IMR-90 (cell line): Measurements from ENCODE around the gene EHBP1L1. TPM values are rescaled to one million over a fixed set of nuclear protein-coding genes. Genes with fewer than 3 reads are reported as not detected.

Source experiments
- ATAC-seq: fragments of 200-7000 bp; cut with Tn5 transposase; 2 replicates; pipeline ENCODE4 v1.9.1; 2020; ENCODE audit warnings: low read depth, mild to moderate bottlenecking, moderate library complexity
- BruUV-seq: library from RNA; stranded (reverse); fragments of 400-500 nt; replicated peaks from 2 replicates; lab custom pipeline; 2021; lab: Mats Ljungman, UMichigan
- CTCF ChIA-PET: fragments of 300-600 bp; formaldehyde crosslinking; extraction: SDS; loops from one replicate; lab custom pipeline; 2021; ENCODE audit warnings: antibody characterized with exemption; lab: Yijun Ruan, JAX
- POLR2A ChIA-PET: fragments of 300-600 bp; sonication (Branson Sonifier 250); formaldehyde crosslinking; loops from one replicate; lab custom pipeline; 2022; ENCODE audit warnings: antibody characterized with exemption; ENCODE audit not compliant: unreplicated experiment; lab: Charles Lee
- DNase-seq: peaks from one replicate; pipeline ENCODE4 v3.0.0; 2013
- H2AFZ ChIP-seq: replicated peaks from 2 replicates; pipeline ENCODE3; 2013; ENCODE audit warnings: low read length, mild to moderate bottlenecking; ENCODE audit not compliant: poor library complexity
- H2AK5ac ChIP-seq: 2 replicates; pipeline ENCODE4 v1.6.1; 2013; ENCODE audit warnings: low read depth, low read length, inconsistent platforms
- H2AK9ac ChIP-seq: replicated peaks from 2 replicates; pipeline ENCODE3; 2013; ENCODE audit warnings: mild to moderate bottlenecking, low read depth, low read length, moderate library complexity; ENCODE audit not compliant: poor library complexity
- H2BK120ac ChIP-seq: 2 replicates; pipeline ENCODE4 v1.6.1; 2013; ENCODE audit warnings: low read depth, low read length, inconsistent platforms
- H2BK15ac ChIP-seq: 3 replicates; pipeline ENCODE4 v1.6.1; 2013; ENCODE audit warnings: low read depth, low read length, inconsistent platforms
- H2BK20ac ChIP-seq: 2 replicates; pipeline ENCODE4 v1.6.1; 2013; ENCODE audit warnings: low read depth, mild to moderate bottlenecking, inconsistent platforms, low read length, moderate library complexity
- H2BK5ac ChIP-seq: 2 replicates; pipeline ENCODE4 v1.6.1; 2013; ENCODE audit warnings: mild to moderate bottlenecking, low read depth, low read length, inconsistent platforms; ENCODE audit not compliant: poor library complexity, severe bottlenecking
- H3K14ac ChIP-seq: replicated peaks from 2 replicates; pipeline ENCODE4 v1.6.1; 2013; ENCODE audit warnings: low read depth, low read length, inconsistent platforms
- H3K18ac ChIP-seq: 2 replicates; pipeline ENCODE4 v1.6.1; 2013; ENCODE audit warnings: low read depth, low read length, control low read depth
- H3K23ac ChIP-seq: 2 replicates; pipeline ENCODE4 v1.6.1; 2013; ENCODE audit warnings: low read depth, low read length, inconsistent platforms
- H3K27ac ChIP-seq: 2 replicates; pipeline ENCODE4 v1.5.1; 2013; ENCODE audit warnings: mild to moderate bottlenecking, control low read depth, low read length; ENCODE audit not compliant: insufficient read depth
- H3K27me3 ChIP-seq: 2 replicates; pipeline ENCODE4 v1.6.1; 2013; ENCODE audit warnings: low read length; ENCODE audit not compliant: control insufficient read depth, insufficient read depth
- H3K36me3 ChIP-seq: 2 replicates; pipeline ENCODE4 v1.6.1; 2013; ENCODE audit warnings: low read length, mixed read lengths; ENCODE audit not compliant: control insufficient read depth, insufficient read depth
- H3K4ac ChIP-seq: 2 replicates; pipeline ENCODE4 v1.6.1; 2013; ENCODE audit warnings: low read depth, low read length, inconsistent platforms
- H3K4me1 ChIP-seq: 2 replicates; pipeline ENCODE4 v1.6.1; 2013; ENCODE audit warnings: low read length, mixed read lengths; ENCODE audit not compliant: control insufficient read depth, insufficient read depth
- H3K4me2 ChIP-seq: 2 replicates; pipeline ENCODE4 v1.6.1; 2013; ENCODE audit warnings: low read depth, mild to moderate bottlenecking, control low read depth, low read length, moderate library complexity
- H3K4me3 ChIP-seq: 2 replicates; pipeline ENCODE4 v1.5.1; 2013; ENCODE audit warnings: low read depth, mild to moderate bottlenecking, control low read depth, low read length, moderate library complexity; ENCODE audit not compliant: insufficient read depth
- H3K56ac ChIP-seq: 2 replicates; pipeline ENCODE4 v1.6.1; 2013; ENCODE audit warnings: low read length, inconsistent platforms; ENCODE audit not compliant: insufficient read depth; ENCODE audit errors: extremely low read depth
- H3K79me1 ChIP-seq, 2 experiments: 2 replicates each; pipeline ENCODE4 v1.6.1; 2013; ENCODE audit warnings: low read length in 2 of 2, inconsistent platforms in 1 of 2, low read depth in 1 of 2
- H3K9ac ChIP-seq: 2 replicates; pipeline ENCODE4 v1.6.1; 2013; ENCODE audit warnings: low read depth, low read length, control low read depth
- H3K9me1 ChIP-seq: 2 replicates; pipeline ENCODE4 v1.6.1; 2013; ENCODE audit warnings: low read length, inconsistent platforms; ENCODE audit not compliant: insufficient read depth
- H3K9me3 ChIP-seq: 2 replicates; pipeline ENCODE4 v1.6.1; 2013; ENCODE audit warnings: low read length; ENCODE audit not compliant: control insufficient read depth, insufficient read depth
- H4K20me1 ChIP-seq: 2 replicates; pipeline ENCODE4 v1.6.1; 2013; ENCODE audit warnings: low read length, inconsistent platforms; ENCODE audit not compliant: insufficient read depth
- H4K5ac ChIP-seq: 2 replicates; pipeline ENCODE4 v1.6.1; 2013; ENCODE audit warnings: mild to moderate bottlenecking, low read depth, low read length, control low read depth
- H4K8ac ChIP-seq, 2 experiments: 2 replicates each; pipeline ENCODE4 v1.6.1; 2013; ENCODE audit warnings: low read depth in 2 of 2, low read length in 2 of 2, control low read depth in 1 of 2, inconsistent platforms in 1 of 2
- H4K91ac ChIP-seq: 2 replicates; pipeline ENCODE4 v1.6.1; 2013; ENCODE audit warnings: low read depth, low read length, inconsistent platforms; ENCODE audit not compliant: insufficient read depth
- BHLHE40 ChIP-seq: fragments of 150-350 bp; IDR thresholded peaks from 2 replicates; pipeline ENCODE4 v1.6.1; 2016; ENCODE audit warnings: mild to moderate bottlenecking, low read depth, low read length
- CEBPB ChIP-seq: IDR thresholded peaks from 2 replicates; pipeline ENCODE4 v1.6.1; 2012; ENCODE audit warnings: low read depth, low read length, improper control_type of control experiment
- CHD1 ChIP-seq: IDR thresholded peaks from 2 replicates; pipeline ENCODE4 v1.6.1; 2012; ENCODE audit warnings: low read depth, low read length, improper control_type of control experiment
- CTCF ChIP-seq: conservative IDR thresholded peaks from 2 replicates; pipeline ENCODE4 v1.5.1; 2012; ENCODE audit warnings: mild to moderate bottlenecking, low read depth, low read length, improper control_type of control experiment
- ELK1 ChIP-seq: fragments of 150-350 bp; IDR thresholded peaks from 2 replicates; pipeline ENCODE4 v1.6.1; 2016; ENCODE audit warnings: low read depth, mild to moderate bottlenecking, low read length, moderate library complexity, borderline replicate concordance
- FOS ChIP-seq: fragments of 150-350 bp; IDR thresholded peaks from 2 replicates; pipeline ENCODE4 v1.6.1; 2016; ENCODE audit warnings: low read depth, low read length
- MAFK ChIP-seq: IDR thresholded peaks from 2 replicates; pipeline ENCODE4 v1.6.1; 2012; ENCODE audit warnings: low read depth, low read length, improper control_type of control experiment
- MAZ ChIP-seq: IDR thresholded peaks from 2 replicates; pipeline ENCODE4 v1.6.1; 2012; ENCODE audit warnings: low read depth, mild to moderate bottlenecking, low read length, improper control_type of control experiment, moderate library complexity, borderline replicate concordance
- MXI1 ChIP-seq: IDR thresholded peaks from 2 replicates; pipeline ENCODE4 v1.6.1; 2012; ENCODE audit warnings: low read depth, mild to moderate bottlenecking, low read length, moderate library complexity, borderline replicate concordance
- NFE2L2 ChIP-seq: fragments of 150-350 bp; IDR thresholded peaks from 2 replicates; pipeline ENCODE4 v1.6.1; 2016; ENCODE audit warnings: low read depth, mild to moderate bottlenecking, low read length
- POLR2A ChIP-seq: IDR thresholded peaks from 2 replicates; pipeline ENCODE4 v1.6.1; 2012; ENCODE audit warnings: mild to moderate bottlenecking, low read depth, low read length
- RAD21 ChIP-seq: IDR thresholded peaks from 2 replicates; pipeline ENCODE4 v1.6.1; 2012; ENCODE audit warnings: low read length, improper control_type of control experiment
- RCOR1 ChIP-seq: IDR thresholded peaks from 2 replicates; pipeline ENCODE4 v1.6.1; 2012; ENCODE audit warnings: mild to moderate bottlenecking, low read length, improper control_type of control experiment; ENCODE audit not compliant: insufficient replicate concordance
- RFX5 ChIP-seq: IDR thresholded peaks from 2 replicates; pipeline ENCODE4 v1.8.0; 2012; ENCODE audit warnings: low read depth, mild to moderate bottlenecking, low read length, moderate library complexity
- SMC3 ChIP-seq: fragments of 150-350 bp; IDR thresholded peaks from 2 replicates; pipeline ENCODE4 v1.6.1; 2016; ENCODE audit warnings: low read depth, mild to moderate bottlenecking, antibody characterized with exemption, low read length, moderate library complexity
- USF2 ChIP-seq: fragments of 150-350 bp; IDR thresholded peaks from 2 replicates; pipeline ENCODE4 v1.6.1; 2017; ENCODE audit warnings: mild to moderate bottlenecking, antibody characterized with exemption, low read length, low read depth
- WGBS, 2 experiments: methylation state at CpG; one replicate each; pipeline versions ENCODE4 v1.1.5 to v1.1.7; 2013; ENCODE audit warnings: missing lambda C conversion rate in 2 of 2; ENCODE audit not compliant: insufficient read length in 1 of 2; ENCODE audit errors: extremely low coverage in 2 of 2; 5-methylcytosine and 5-hydroxymethylcytosine counted together
- dilution Hi-C: fragments of 300-500 bp; cut with HindIII; formaldehyde crosslinking; loops from one replicate; pipeline ENCODE4 v1.14.3; 2018; ENCODE audit warnings: low sequenced_read_pairs; ENCODE audit not compliant: unreplicated experiment
- in situ Hi-C: fragments of 300-500 bp; cut with MboI; formaldehyde crosslinking; loops from 3 replicates; pipeline ENCODE4 v1.14.3; 2019; ENCODE audit warnings: low sequenced_read_pairs, inconsistent platforms, mixed read lengths
- intact Hi-C: fragments of 100-400 bp; cut with micrococcal nuclease; formaldehyde crosslinking; loops from 2 replicates; pipeline ENCODE4 v1.10.0; 2022
- polyA plus RNA-seq, 3 experiments: library from polyadenylated mRNA; depleted of rRNA; stranded (reverse); fragments of >200 nt; gene quantifications; 2 replicates each; pipeline ENCODE4 v1.2.3, GENCODE V29; 2012; ENCODE audit warnings: low replicate concordance in 1 of 3
- total RNA-seq: library from RNA; depleted of rRNA; stranded (reverse); fragments of >200 nt; gene quantifications from 2 replicates; pipeline ENCODE4 v1.2.3, GENCODE V29; 2012

EHBP1L1 gene
- total and polyA plus RNA-seq, 2 of the 4 experiments (the other 2 are of a cell fraction), result 10.0 to 27.4 TPM

GRCh38 chr11:65542738-65543390 lies 33.0 kb upstream of the EHBP1L1 start:
- Histone ChIP-seq H3K27me3 (no peaks in the 10 kb centered on the region), H4K20me1 (peaks cover 4% of the 10 kb centered on the region; the same call in 1 of the 2 replicates), H2BK5ac (no peak overlapping the region), H2BK20ac (no peak overlapping the region), H3K14ac (no peak overlapping the region), H3K27ac (no peak overlapping the region), H3K4ac (no peak overlapping the region), H3K4me2 (no peak overlapping the region), H3K18ac (no peak overlapping the region), H3K9me3 (no peaks in the 10 kb centered on the region), H3K9me1 (no peaks in the 10 kb centered on the region; the same call in 1 of the 2 replicates), H3K4me1 (peaks cover 5% of the 10 kb centered on the region; the same call in 1 of the 2 replicates), H3K79me1 (peaks cover 3 to 4% of the 10 kb centered on the region in 2 experiments; a peak in 2 of 4 replicates), H3K23ac (no peak overlapping the region), H4K5ac (no peak overlapping the region), H3K4me3 (no peak overlapping the region), H2AK5ac (no peak overlapping the region), H4K8ac (no peak overlapping the region), H2AFZ (no peak overlapping the region), H2AK9ac (no peak overlapping the region), H3K9ac (no peak overlapping the region), H2BK15ac (no peak overlapping the region), H3K36me3 (peaks cover 38% of the 10 kb centered on the region; the same call in 1 of the 2 replicates), H4K91ac (no peak overlapping the region), H3K56ac (no peak overlapping the region), H2BK120ac (no peak overlapping the region)
- ChIA-PET POLR2A (no interaction called here), CTCF (no interaction called here)
- intact Hi-C loops, result no loop called here
- WGBS, 2 experiments, result 88% methylated on average over 1 of the region's 3 CpGs; no CpG with 5 or more reads in 1 of the 2 experiments
- ATAC-seq, result no peak
- BruUV-seq, result no TSS peak
- no peak for DNase-seq
- dilution Hi-C loops, result no loop called here
- in situ Hi-C loops, result no loop called here
- TF ChIP-seq RFX5, result no peak
- TF ChIP-seq RCOR1, result no peak
- no peak for TF ChIP-seq FOS
- TF ChIP-seq CEBPB, result no peak
- TF ChIP-seq MAFK, result no peak
- no peak for TF ChIP-seq NFE2L2
- no peak for TF ChIP-seq RAD21
- TF ChIP-seq POLR2A, result no peak
- no peak for TF ChIP-seq SMC3
- no peak for TF ChIP-seq MAZ
- TF ChIP-seq ELK1, result no peak
- no peak for TF ChIP-seq CTCF
- no peak for TF ChIP-seq MXI1
- TF ChIP-seq USF2, result no peak
- TF ChIP-seq BHLHE40, result no peak
- no peak for TF ChIP-seq CHD1
